Skeletal muscle satellite cell (primary cell): ENCODE measurements around the gene ZNG1A. TPM values are rescaled to one million over a fixed set of nuclear protein-coding genes. Genes with fewer than 3 reads are reported as not detected.
"Not testable (repeated sequence)": the region's sequence is repeated elsewhere in the genome, so short reads cannot be mapped to it uniquely, and the experiment has no call there.

Source experiments
- H3K27me3 ChIP-seq: 2 replicates; pipeline ENCODE4 v1.7.0; 2013; ENCODE audit warnings: low read length; ENCODE audit not compliant: control insufficient read depth, insufficient read depth
- H3K36me3 ChIP-seq: 2 replicates; pipeline ENCODE4 v1.7.0; 2013; ENCODE audit warnings: mild to moderate bottlenecking, control low read depth, low read length; ENCODE audit not compliant: insufficient read depth
- H3K4me1 ChIP-seq: 2 replicates; pipeline ENCODE4 v1.7.0; 2013; ENCODE audit warnings: low read length; ENCODE audit not compliant: control insufficient read depth, insufficient read depth
- H3K4me2 ChIP-seq: 2 replicates; pipeline ENCODE4 v1.7.0; 2013; ENCODE audit warnings: mild to moderate bottlenecking, low read length
- H3K4me3 ChIP-seq: 2 replicates; pipeline ENCODE4 v1.7.0; 2013; ENCODE audit warnings: low read length
- H3K9ac ChIP-seq: 2 replicates; pipeline ENCODE4 v1.7.0; 2013; ENCODE audit warnings: mild to moderate bottlenecking, low read depth, low read length, moderate library complexity
- H3K9me3 ChIP-seq: replicated peaks from 2 replicates; pipeline ENCODE4 v1.7.0; 2013; ENCODE audit warnings: mild to moderate bottlenecking, control low read depth, low read length
- total RNA-seq: library from RNA; depleted of rRNA; stranded (reverse); fragments of >200 nt; gene quantifications from 2 replicates; pipeline ENCODE4 v1.2.3, GENCODE V29; 2012; rRNA removed

The ZNG1A gene
- total RNA-seq: 22.3 and 33.0 TPM in 2 replicates

DNA sequence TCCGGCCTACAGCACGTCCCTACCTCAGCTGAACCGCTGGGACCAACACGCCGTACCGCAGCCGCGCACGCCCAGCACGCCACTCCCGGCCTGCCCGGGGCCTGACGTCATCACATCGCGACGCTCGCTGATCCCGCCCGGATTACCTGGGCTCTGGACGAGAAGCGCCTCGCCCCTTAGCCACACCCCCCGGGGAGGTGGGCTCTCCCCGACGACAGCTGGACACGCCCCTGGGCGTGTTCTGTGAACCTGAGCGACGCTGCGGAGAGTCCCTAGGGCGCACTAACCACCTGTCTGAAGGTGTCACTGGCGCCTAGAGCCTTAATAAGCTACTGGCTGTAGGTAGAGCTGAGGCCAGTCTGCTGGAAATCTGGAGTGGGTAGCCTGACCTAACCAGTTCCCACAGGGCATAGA lies at the start of gene ZNG1A:
Gene ZNG1A, minus strand, starts transcription at position 87 of the 414 bp plus-strand sequence. CDS start 87 bp downstream, outside the sequence.
- H3K36me3 ChIP-seq, H3K4me1 ChIP-seq, H3K9me3 ChIP-seq, H3K27me3 ChIP-seq: not testable (repeated sequence)
- peak within 1 kb of the TSS; percentile 66 for H3K4me2 ChIP-seq
- H3K9ac ChIP-seq: peak within 1 kb of the TSS; percentile 64
- H3K4me3 ChIP-seq: peak within 1 kb of the TSS; percentile 70

DNA sequence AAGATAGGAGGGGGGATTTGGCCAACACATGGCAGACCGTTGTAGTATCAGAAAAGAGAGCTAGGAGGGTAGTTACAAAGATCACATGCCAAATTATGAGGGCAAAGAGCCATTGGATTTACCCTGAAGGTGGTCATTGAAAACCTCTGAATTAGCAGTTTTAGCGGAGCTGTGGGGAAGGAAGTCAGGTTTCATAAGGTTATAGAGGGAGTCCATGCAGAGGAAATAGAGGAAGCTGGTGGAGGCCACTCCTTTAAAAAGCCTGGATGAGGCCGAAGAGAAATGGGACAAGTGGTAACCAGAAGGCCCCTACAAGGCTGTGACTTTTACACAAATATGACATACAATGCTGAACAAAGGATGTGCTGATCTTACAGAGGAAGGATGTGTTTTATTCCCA lies 49.0 kb upstream of the ZNG1A start:
- Histone ChIP-seq H3K36me3 (no peaks in the 10 kb centered on the region), H3K9me3 (no peaks in the 10 kb centered on the region), H3K9ac (no peak overlapping the region), H3K4me3 (no peak overlapping the region), H3K4me2 (no peak overlapping the region), H3K27me3 (peaks cover 4% of the 10 kb centered on the region), H3K4me1 (no peaks in the 10 kb centered on the region)

DNA sequence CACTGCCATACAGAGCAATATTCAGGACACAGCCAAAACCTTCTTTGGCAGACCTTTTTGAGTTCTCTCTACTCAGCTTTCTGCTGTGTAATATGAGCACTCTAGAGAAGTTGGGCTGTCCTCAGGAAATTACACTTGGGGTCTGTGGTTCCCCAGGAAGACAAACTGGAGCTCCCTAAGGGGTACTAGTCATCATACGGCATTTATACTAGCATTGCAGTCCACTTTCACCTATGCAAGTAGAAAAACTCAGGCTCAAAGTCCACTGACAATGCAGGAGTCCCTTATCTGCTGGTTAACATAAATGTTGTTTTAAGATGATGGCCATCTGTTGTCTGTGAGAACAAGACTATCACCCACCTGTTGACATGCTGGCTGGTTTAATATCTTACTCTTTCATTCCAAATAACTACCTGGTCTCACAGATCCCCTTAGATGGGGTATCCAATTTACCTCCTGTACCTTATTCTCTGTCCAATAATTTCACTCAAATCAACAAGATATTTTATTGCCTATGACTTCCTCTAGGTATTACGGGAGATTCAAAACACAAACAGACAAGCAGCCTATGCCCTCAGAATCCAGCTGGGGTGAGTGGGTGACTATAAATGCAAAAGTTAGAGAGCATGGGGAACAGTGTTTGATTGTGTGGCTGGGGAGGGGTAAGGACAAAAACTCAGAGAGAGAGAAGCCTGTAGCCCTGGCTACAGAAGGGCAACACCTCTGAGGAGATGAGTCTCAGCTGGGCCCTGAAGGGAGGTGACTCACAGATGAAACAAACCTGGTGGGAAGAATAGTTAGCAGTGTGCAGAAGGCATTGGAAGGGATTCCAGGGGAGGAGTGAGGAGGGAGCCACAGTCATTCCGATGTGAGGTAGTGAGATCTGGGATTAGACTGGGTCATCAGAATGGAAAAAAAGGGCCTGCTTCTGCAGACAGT lies 46.0 kb upstream of the ZNG1A start:
- peaks cover 4% of the 10 kb centered on the region for H3K27me3 ChIP-seq
- no peaks in the 10 kb centered on the region for H3K36me3 ChIP-seq
- H3K4me2 ChIP-seq: no peak overlapping the region

DNA sequence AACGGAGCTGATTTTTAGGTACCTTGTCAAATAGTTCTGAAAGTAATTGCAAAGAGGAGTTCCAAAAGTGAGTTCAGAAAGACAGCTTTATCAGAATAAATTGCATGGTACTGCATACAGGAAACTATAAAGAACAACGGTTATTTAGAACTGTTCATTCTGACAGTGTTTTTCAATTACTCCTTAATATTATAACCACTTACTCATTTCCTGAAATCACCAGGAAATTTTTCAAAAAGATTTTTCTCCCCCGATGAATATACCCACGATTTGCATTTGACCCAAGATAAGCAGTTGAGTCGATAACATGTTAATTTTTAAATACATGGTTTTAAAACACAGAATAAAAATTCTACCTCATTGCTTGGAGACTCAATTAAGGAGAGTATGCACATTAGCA lies 45.2 kb upstream of the ZNG1A start:
- no peak overlapping the region for H3K9ac ChIP-seq

More for the DNA sequence above, 46.0 kb upstream of the ZNG1A start:
- H3K4me3 ChIP-seq: no peak overlapping the region
- no peak overlapping the region for H3K9ac ChIP-seq
- no peaks in the 10 kb centered on the region for H3K4me1 ChIP-seq
- no peaks in the 10 kb centered on the region for H3K9me3 ChIP-seq

DNA sequence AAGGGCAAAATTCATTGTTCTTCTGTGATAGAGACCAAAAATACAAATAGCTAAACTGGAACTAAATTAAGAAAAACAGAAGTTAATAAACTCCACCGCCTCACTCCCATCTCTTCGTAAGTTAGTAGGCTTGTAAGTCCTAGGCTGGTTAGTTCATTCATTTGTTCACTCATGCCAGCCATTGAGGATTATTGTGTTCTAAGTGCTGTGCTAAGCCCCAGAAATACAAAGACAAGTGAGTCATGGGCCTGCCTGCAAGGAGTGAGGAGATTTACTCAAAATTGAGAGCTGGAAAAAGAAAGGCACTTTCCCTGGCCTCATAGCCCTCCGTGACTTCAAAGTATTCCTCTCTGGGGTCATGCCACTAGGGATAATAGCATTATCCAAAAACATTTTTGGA lies 44.3 kb upstream of the ZNG1A start:
- Histone ChIP-seq H3K27me3 (peaks cover 4% of the 10 kb centered on the region), H3K4me3 (no peak overlapping the region), H3K9ac (no peak overlapping the region), H3K4me1 (no peaks in the 10 kb centered on the region), H3K9me3 (no peaks in the 10 kb centered on the region), H3K36me3 (no peaks in the 10 kb centered on the region), H3K4me2 (no peak overlapping the region)

More for the DNA sequence above, 45.2 kb upstream of the ZNG1A start:
- Histone ChIP-seq H3K4me2 (no peak overlapping the region), H3K36me3 (no peaks in the 10 kb centered on the region), H3K4me3 (no peak overlapping the region), H3K9me3 (no peaks in the 10 kb centered on the region), H3K27me3 (peaks cover 4% of the 10 kb centered on the region), H3K4me1 (no peaks in the 10 kb centered on the region)

DNA sequence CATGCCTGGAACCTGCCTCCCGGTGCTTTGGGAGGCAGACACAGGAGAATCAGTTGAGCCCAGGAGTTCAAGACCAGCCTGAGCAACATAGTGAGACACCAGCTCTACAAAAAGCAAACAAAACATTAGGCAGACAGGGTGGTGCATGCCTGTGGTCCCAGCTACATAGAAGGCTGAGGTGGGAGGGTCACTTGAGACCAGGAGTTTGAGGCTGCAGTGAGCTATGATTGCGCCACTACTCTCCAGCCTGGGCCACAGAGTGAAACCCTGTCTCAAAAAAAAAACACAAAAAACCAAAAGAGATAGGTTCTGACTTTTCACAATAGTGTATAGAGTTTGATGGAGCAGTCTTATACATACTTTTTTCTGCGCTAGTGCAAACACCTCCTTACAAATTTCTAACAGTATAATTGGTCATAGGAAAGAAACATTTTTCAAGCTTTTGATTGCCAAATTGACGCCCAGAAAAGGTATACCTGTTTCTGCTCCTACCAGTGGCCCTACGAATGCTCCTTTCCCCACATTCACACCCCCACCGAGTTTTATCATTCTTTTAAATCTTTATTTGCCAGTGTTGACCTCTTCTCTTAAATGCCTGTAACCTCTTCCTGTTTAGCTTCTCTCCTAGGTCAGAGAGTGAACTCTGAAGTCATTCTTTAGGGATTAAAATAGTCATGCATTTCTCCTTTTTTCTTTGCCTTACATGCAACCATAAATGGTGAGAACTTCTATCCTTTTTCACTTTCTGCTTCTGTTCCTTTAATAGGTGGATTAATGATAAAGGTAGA lies 43.3 kb upstream of the ZNG1A start:
- H3K27me3 ChIP-seq: peaks cover 12% of the 10 kb centered on the region

DNA sequence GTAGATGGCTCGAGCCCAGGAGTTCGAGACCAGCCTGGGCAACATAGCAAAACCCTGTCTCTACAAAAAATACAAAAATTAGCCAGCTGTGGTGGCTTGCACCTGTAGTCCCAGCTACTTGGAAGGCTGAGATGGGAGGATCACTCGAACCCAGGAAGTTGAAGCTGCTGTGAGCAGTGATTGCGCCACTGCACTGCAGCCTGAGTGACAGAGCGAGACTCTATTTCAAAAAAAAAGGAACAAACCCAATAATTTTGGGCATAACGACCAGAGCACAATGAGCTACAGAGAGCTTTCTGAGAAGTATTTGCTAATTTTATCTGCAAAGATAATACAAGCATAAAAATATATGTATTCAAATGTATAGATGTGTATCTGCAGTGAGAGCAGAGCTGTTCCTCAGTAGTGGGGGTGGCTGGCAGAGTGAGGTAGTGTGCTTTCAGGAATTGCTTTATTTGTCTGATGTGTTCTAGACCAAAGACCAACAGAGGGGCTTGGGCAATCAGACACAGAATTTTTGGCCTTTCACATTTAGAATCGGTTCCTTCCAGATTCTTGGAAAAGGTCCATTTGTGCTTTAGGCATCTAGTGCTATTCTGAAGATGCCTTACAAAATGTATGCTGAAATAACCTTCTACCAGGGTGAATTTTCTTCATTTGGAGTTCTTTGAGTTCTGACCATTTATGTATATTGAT lies 41.0 kb upstream of the ZNG1A start:
- Histone ChIP-seq H3K36me3 (no peaks in the 10 kb centered on the region), H3K9me3 (no peaks in the 10 kb centered on the region), H3K4me1 (peaks cover 3% of the 10 kb centered on the region), H3K4me3 (no peak overlapping the region), H3K9ac (no peak overlapping the region), H3K4me2 (no peak overlapping the region), H3K27me3 (peaks cover 34% of the 10 kb centered on the region)

More for the DNA sequence above, 43.3 kb upstream of the ZNG1A start:
- H3K4me2 ChIP-seq: no peak overlapping the region
- no peaks in the 10 kb centered on the region for H3K4me1 ChIP-seq
- H3K9me3 ChIP-seq: no peaks in the 10 kb centered on the region
- H3K36me3 ChIP-seq: no peaks in the 10 kb centered on the region
- H3K9ac ChIP-seq: no peak overlapping the region
- H3K4me3 ChIP-seq: no peak overlapping the region

DNA sequence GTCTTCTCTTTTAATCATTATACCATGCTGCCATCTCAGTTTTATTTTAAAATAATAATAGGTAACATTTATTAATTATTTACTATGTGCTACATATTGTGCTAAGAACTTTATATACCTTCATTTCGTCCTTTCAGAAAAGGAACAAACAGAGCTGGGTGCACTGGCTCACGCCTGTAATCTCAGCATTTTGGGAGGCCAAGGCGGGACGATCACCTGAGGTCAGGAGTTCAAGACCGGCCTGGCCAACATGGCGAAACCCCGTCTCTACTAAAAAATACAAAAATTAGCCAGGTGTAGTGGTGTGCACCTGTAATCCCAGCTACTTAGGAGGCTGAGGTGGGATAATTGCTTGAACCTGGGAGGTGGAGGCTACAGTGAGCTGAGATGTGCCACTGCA lies 40.2 kb upstream of the ZNG1A start:
- H3K4me1 ChIP-seq, H3K4me2 ChIP-seq: not testable (repeated sequence)
- peaks cover 41% of the 10 kb centered on the region for H3K27me3 ChIP-seq

DNA sequence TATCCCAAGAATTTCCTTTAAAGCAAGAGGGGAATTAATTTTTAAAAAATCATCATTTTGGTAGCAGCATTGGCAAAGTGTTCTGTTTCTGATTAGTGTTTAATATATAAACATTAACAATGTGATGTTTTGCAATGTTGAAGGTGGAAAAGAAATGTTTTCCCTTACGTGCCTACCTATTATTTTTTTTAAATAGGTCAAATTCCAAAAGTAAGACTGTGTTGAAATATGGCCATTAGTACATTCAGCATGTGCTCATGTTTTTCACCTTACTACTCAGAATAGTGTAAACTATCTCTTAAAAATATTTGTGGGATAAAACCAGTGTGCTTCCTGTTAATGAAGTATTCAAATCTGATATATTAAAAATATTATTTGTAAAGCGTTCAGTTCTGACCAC lies 39.1 kb upstream of the ZNG1A start:
- H3K27me3 ChIP-seq: peaks cover 38% of the 10 kb centered on the region
- H3K4me2 ChIP-seq: no peak overlapping the region
- no peak overlapping the region for H3K4me3 ChIP-seq
- no peaks in the 10 kb centered on the region for H3K36me3 ChIP-seq
- no peak overlapping the region for H3K9ac ChIP-seq
- H3K9me3 ChIP-seq: no peaks in the 10 kb centered on the region
- H3K4me1 ChIP-seq: peaks cover 3% of the 10 kb centered on the region

More for the DNA sequence above, 40.2 kb upstream of the ZNG1A start:
- not testable (repeated sequence) for H3K4me3 ChIP-seq, H3K36me3 ChIP-seq, H3K9ac ChIP-seq, H3K9me3 ChIP-seq

DNA sequence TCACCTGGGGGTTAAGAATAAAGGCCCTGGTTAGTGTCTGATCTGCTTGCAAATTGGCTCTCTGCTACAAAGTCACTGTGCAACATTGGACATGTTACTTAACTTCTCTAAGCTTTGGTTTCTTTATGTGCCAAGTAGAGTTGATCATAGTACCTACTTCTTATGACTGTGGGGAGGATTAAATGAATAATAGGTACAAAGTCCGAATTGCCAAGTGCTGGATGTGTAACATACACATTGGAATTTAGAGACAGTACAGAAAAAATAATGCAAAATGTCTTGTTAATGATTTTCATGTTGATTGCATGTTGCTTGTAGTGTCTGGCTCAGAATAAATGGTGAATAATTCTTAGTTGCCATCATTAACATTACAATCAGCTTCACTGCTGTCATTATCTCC lies 38.0 kb upstream of the ZNG1A start:
- Histone ChIP-seq H3K27me3 (peaks cover 40% of the 10 kb centered on the region), H3K9me3 (no peaks in the 10 kb centered on the region), H3K36me3 (no peaks in the 10 kb centered on the region), H3K4me3 (no peak overlapping the region), H3K4me1 (peaks cover 3% of the 10 kb centered on the region), H3K4me2 (no peak overlapping the region), H3K9ac (no peak overlapping the region)

DNA sequence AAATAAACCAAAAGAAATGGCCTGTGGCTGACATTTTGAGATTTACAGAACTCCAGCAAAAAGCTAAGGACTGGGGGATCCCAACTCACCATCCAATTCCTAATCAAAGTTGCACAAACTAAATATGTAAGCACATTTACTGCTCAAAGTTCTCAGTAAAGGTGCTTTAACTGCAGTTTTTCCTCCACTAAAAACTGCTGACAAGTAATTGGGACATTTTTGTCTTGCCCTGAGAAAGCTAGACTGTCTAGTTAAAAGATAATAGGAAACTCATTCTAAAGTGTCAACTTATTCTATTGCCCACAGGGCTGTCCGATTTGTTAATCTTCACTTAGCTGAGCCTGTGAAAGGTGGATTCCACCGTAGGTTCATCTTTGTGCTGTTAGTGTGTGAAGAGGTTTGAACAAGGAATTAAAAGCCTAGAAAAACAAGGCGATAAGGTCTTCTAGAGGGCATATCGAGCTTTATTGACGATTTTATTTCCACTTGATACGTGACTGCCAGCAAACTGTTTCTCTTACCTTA lies 36.8 kb upstream of the ZNG1A start:
- H3K36me3 ChIP-seq: no peaks in the 10 kb centered on the region
- no peaks in the 10 kb centered on the region for H3K9me3 ChIP-seq
- H3K4me1 ChIP-seq: peaks cover 3% of the 10 kb centered on the region
- H3K9ac ChIP-seq: no peak overlapping the region
- no peak overlapping the region for H3K4me3 ChIP-seq
- peak overlapping the region; percentile 86 for H3K4me2 ChIP-seq
- H3K27me3 ChIP-seq: peaks cover 49% of the 10 kb centered on the region
